ENCODE results near the gene PAM16. TPM values are rescaled to one million over a fixed set of nuclear protein-coding genes. Genes with fewer than 3 reads are reported as not detected.

The PAM16 gene
- total and polyA plus RNA-seq, 9 of the 15 experiments (the other 6 are each of a cell fraction or from before 2014, with no cell fraction given), result 38.7 to 273 (median 79.3) TPM

DNA sequence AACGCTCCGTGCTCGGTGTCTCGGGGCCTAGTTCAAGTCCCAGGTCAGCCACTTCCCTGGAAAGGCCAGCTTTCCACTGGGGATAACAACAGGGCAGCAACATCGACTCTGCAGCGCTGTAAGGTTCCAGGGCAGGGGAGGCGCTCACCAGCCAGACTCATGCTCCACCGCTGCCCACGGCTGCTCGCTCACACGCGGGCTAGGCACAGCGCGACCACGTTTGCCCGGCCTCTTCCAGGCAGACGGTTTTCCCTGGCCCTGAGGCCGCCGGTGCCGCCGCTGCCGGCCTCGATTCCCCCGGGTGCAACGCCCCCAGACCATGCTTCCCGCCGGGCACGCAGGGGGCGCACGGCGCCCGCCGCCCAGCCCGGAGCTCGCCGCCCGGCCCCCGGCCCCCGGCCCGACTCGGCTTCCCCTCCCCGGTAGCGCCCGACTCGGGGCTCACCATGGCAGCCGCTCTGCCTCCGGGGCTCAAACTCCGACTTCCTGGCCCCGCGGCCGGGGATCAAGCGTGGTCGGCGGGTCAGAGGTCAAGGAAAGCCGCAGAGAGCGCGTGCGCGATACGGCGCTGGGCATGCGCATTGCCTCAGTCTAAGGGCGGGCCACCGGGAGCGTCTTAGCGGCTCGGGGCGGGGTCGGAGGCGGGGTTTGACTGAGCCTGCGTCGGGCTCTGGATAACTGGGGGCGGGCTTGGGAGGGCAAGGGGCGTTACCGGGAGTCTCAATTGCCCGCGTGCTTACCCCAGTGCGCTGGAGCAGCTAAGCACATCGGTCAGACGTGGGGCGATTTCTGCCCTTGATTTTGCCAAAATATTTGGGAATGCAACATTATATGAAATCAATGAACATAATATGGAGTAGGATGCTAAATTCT lies at the start of gene PAM16 (continued):
- TF ChIP-seq CBX8 (IDR thresholded peaks at IDR 0.05; ENCODE audit: borderline replicate concordance, extremely low read depth, low read depth, low read length, poor library complexity, severe bottlenecking), result no peak
- no peak for TF ChIP-seq FOSL1 (tag; conservative IDR thresholded peaks at IDR 0.05)
- no peak for TF ChIP-seq SMARCA5 (IDR thresholded peaks at IDR 0.05)
- TF ChIP-seq SMARCB1 (IDR thresholded peaks at IDR 0.05; ENCODE audit: insufficient read length, low read depth), result no peak
- no peak for TF ChIP-seq ADNP (tag; IDR thresholded peaks at IDR 0.05)
- no peak for TF ChIP-seq ZNF644 (tag; IDR thresholded peaks at IDR 0.05; ENCODE audit: low read depth)
- TF ChIP-seq E2F5 (CRISPR knock-in tag; IDR thresholded peaks at IDR 0.05), result no peak
- TF ChIP-seq SMAD4 (CRISPR knock-in tag; conservative IDR thresholded peaks at IDR 0.05), result peak; percentile 37; the same call in 1 of the 2 replicates
- TF ChIP-seq ZNF696 (CRISPR knock-in tag; conservative IDR thresholded peaks at IDR 0.05), result no peak
- TF ChIP-seq RBM17 (IDR thresholded peaks at IDR 0.05; ENCODE audit: borderline replicate concordance, low read depth, low read length), result no peak
- peak; percentile 71 for TF ChIP-seq HMGN3 (IDR thresholded peaks at IDR 0.05; ENCODE audit: borderline replicate concordance, extremely low read depth, insufficient read length, low read depth, low read length)
- TF ChIP-seq ZNF75A (CRISPR knock-in tag; IDR thresholded peaks at IDR 0.05), result no peak
- TF ChIP-seq POLR2G (IDR thresholded peaks at IDR 0.05; ENCODE audit: low read depth, low read length), result peak; percentile 94
- TF ChIP-seq CHD7 (IDR thresholded peaks at IDR 0.05; ENCODE audit: low read depth, low read length), result no peak
- no peak for TF ChIP-seq GATAD2B (IDR thresholded peaks at IDR 0.05; ENCODE audit: borderline replicate concordance)

All from K562 (cell line).